HUES6 (cell line): ENCODE measurements around the gene INSYN1.
"Not testable (repeated sequence)": the region's sequence is repeated elsewhere in the genome, so short reads cannot be mapped to it uniquely, and the experiment has no call there.

Experiments used
- H3K27ac ChIP-seq: 2 replicates; pipeline ENCODE4 v1.7.0; 2013; ENCODE audit warnings: low read depth, mild to moderate bottlenecking, low read length, inconsistent platforms
- H3K27me3 ChIP-seq: 2 replicates; pipeline ENCODE4 v1.6.1; 2013; ENCODE audit warnings: low read length; ENCODE audit not compliant: control insufficient read depth, insufficient read depth
- H3K36me3 ChIP-seq: 2 replicates; pipeline ENCODE4 v1.6.1; 2013; ENCODE audit warnings: low read length; ENCODE audit not compliant: control insufficient read depth, insufficient read depth
- H3K4me1 ChIP-seq: 2 replicates; pipeline ENCODE4 v1.6.1; 2013; ENCODE audit warnings: low read length; ENCODE audit not compliant: control insufficient read depth, insufficient read depth
- H3K4me3 ChIP-seq: 2 replicates; pipeline ENCODE4 v1.5.1; 2013; ENCODE audit warnings: low read depth, low read length
- H3K9ac ChIP-seq: one replicate; pipeline ENCODE4 v1.6.1; 2013; ENCODE audit warnings: mild to moderate bottlenecking, low read length
- H3K9me3 ChIP-seq: 2 replicates; pipeline ENCODE4 v1.6.1; 2013; ENCODE audit warnings: low read depth, low read length; ENCODE audit not compliant: control insufficient read depth, insufficient read depth

Gene INSYN1

GRCh38 chr15:73789521-73790240 lies 36.5 kb upstream of the INSYN1 start:
- no peaks in the 10 kb centered on the region for H3K9me3 ChIP-seq
- H3K4me3 ChIP-seq: no peak overlapping the region
- H3K36me3 ChIP-seq: no peaks in the 10 kb centered on the region
- peaks cover 36% of the 10 kb centered on the region for H3K4me1 ChIP-seq
- H3K9ac ChIP-seq: no peak overlapping the region
- H3K27ac ChIP-seq: no peak overlapping the region
- H3K27me3 ChIP-seq: no peaks in the 10 kb centered on the region

DNA sequence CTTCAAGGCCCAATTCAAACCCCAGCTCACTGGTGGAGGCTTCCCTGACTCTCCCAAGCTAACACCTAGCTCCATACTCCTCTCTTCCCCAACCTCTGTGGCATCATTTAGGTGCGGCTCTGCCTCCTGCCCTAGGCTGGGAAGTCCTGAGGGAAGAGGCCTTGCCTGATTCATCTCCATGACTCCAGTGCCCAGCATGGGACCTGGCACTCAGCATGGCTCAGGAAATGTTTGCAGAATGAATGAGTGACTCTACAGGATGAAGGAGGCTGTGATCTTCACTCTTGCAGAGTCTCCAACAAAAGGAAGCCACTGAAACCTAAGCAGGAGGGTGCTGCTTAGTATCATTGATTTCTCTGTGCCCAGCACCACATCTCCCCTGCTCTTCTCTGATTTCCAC lies 34.5 kb upstream of the INSYN1 start:
- Histone ChIP-seq H3K9me3 (no peaks in the 10 kb centered on the region), H3K27me3 (no peaks in the 10 kb centered on the region)

GRCh38 chr15:73786538-73786937 lies 33.4 kb upstream of the INSYN1 start:
- H3K27me3 ChIP-seq: no peaks in the 10 kb centered on the region
- H3K4me1 ChIP-seq: peaks cover 45% of the 10 kb centered on the region
- no peaks in the 10 kb centered on the region for H3K9me3 ChIP-seq
- H3K4me3 ChIP-seq: no peak overlapping the region
- no peak overlapping the region for H3K9ac ChIP-seq
- H3K36me3 ChIP-seq: no peaks in the 10 kb centered on the region
- peak overlapping the region; percentile 70; the same call in 1 of the 2 replicates for H3K27ac ChIP-seq

More for the DNA sequence above, 34.5 kb upstream of the INSYN1 start:
- Histone ChIP-seq H3K36me3 (no peaks in the 10 kb centered on the region), H3K4me3 (no peak overlapping the region), H3K9ac (no peak overlapping the region), H3K4me1 (peaks cover 45% of the 10 kb centered on the region), H3K27ac (no peak overlapping the region)

- H3K9me3 ChIP-seq, H3K36me3 ChIP-seq, H3K27me3 ChIP-seq, H3K9ac ChIP-seq, H3K27ac ChIP-seq, H3K4me3 ChIP-seq: not testable (repeated sequence)
- peaks cover 50% of the 10 kb centered on the region for H3K4me1 ChIP-seq
These were observed 32.3 kb upstream of the INSYN1 start for GRCh38 chr15:73785256-73786014.

DNA sequence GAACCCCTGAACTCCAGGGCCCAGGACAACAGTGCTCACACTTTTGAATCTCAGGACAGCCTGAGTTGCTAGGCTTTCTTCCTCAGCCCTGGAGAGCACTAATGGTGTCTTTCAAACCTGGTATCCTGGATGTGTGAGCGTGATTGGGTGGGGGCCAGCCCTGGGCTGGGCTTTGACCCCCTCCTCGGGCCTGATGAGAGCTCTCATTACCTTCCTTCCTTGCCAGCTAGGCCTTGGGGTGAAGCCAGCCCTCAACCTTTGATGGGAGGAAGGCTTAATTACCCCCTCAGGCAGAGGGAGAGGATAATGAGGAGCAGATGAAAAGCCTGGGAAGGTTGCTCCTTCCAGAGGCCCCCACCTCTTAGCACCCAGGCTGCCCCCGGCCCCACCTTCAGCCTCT lies 31.1 kb upstream of the INSYN1 start:
- H3K9ac ChIP-seq: no peak overlapping the region
- H3K27me3 ChIP-seq: no peaks in the 10 kb centered on the region
- no peaks in the 10 kb centered on the region for H3K9me3 ChIP-seq
- peaks cover 50% of the 10 kb centered on the region for H3K4me1 ChIP-seq
- no peak overlapping the region for H3K4me3 ChIP-seq
- H3K36me3 ChIP-seq: no peaks in the 10 kb centered on the region
- H3K27ac ChIP-seq: no peak overlapping the region

DNA sequence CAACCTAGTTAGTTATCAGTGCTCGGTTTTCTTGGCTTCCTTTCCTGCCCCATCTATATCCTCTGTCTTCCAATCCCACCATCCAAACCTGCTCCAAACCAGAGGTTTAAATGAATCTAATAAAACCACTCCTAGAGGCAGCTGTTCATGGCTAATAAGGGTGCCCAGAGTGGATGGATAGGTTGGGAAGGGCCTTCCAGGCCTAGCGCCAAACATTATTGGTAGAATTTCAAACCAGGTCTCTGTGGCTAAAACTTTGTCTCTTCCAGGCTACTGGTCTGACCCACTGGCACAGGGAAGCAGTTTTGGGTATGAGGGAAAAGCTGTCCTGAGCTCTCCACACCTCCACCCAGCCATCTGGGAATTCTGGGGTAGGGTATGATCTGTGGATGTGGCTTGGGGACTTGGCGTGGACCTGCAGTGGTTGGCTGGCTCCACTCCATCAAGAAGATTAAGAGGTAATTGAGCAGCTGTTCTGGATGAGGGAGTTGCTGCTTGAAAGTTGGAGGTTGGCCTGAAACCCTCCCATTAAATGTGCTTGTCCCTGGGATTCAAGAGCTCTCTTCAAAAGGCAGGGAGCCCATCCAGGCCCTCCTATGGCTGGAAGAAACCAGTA lies 29.3 kb upstream of the INSYN1 start:
- Histone ChIP-seq H3K9ac (no peak overlapping the region), H3K4me1 (peaks cover 40% of the 10 kb centered on the region), H3K27ac (no peak overlapping the region), H3K27me3 (no peaks in the 10 kb centered on the region), H3K9me3 (no peaks in the 10 kb centered on the region), H3K4me3 (no peak overlapping the region), H3K36me3 (no peaks in the 10 kb centered on the region)

DNA sequence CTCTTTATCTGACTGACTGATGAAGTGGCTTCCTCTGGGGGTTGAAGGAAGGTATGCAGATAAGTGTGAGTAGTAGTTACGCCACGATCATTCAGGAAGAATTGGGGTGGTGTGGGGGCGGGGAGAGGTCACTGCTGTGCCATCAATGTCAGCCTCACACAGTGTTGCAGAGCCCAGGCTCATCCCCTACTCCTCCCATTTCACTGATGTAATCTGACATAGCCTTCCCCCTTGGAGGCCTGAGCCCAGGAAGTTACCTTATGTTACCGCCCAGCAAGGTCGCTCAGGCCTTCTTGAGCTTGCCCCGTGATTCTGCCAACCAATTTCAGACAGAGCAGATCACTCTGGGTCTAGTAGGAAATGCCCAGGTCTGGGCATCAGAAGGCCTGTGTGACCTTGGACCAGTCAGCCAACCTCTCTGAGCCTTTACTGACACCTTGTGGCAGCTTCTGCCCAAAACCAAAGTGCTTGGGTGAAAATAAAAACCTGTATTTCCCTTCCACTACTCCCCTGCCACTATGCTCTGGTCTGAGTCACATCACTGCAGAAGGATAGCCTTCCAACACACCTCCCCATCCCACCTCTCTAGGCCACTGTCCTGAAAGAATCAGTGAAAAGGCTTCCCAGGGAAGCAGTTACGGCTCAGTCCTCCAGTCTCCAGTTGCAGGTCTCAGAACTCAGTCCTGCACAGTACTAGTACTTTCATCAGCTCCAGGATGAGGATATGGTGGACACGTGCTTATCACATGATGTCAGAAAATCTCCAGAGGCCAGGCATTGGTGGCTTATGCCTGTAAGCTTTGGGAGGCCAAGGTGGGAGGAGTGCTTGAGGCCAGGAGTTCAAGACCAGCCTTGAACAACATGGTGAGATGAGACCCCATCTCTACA lies 28.1 kb upstream of the INSYN1 start:
- Histone ChIP-seq H3K9ac (no peak overlapping the region), H3K9me3 (no peaks in the 10 kb centered on the region), H3K27ac (no peak overlapping the region), H3K36me3 (no peaks in the 10 kb centered on the region), H3K4me1 (peaks cover 29% of the 10 kb centered on the region), H3K4me3 (no peak overlapping the region), H3K27me3 (no peaks in the 10 kb centered on the region)

DNA sequence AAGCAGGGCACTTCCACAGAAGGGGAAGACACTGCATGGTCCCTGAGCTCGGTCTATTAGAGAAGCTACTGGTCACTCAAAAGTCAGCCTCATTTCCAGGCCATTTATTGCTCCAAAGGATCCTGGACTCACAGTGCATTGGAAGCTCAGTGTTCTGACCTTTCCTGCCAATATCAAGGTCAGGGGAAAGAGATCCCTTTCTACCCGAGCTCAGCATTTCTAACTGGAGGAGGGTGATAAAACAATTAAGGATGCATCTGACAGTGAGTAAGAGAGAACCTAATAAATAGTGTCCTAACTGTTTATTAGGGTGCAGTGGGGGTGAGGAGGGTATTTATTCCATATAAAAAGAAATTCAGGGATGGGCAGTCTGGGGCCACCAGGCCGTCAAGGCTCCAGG lies 26.8 kb upstream of the INSYN1 start:
- Histone ChIP-seq H3K9me3 (no peaks in the 10 kb centered on the region), H3K9ac (no peak overlapping the region), H3K36me3 (no peaks in the 10 kb centered on the region), H3K27ac (no peak overlapping the region), H3K4me1 (peaks cover 18% of the 10 kb centered on the region), H3K27me3 (no peaks in the 10 kb centered on the region), H3K4me3 (no peak overlapping the region)

DNA sequence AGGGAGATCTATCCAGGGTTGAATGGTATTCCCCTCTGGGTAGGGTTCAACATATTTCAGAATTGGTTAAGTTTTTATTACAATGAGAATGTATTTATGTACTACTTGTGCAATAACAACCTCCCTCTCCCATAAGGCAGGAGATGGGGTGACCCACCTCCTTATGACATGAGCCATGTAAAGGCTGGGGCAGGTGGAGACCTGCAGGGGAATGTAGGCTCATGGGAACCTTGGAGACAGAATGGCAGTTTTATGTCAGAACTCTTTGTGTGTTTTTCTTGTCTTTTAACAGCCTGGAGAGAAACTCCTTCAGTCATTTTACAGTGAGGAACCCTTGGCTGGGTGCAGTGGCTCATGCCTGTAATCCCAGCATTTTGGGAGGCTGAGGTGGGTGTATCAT lies 24.6 kb upstream of the INSYN1 start:
- H3K9ac ChIP-seq: no peak overlapping the region
- H3K27me3 ChIP-seq: no peaks in the 10 kb centered on the region
- no peaks in the 10 kb centered on the region for H3K9me3 ChIP-seq
- H3K4me1 ChIP-seq: peaks cover 9% of the 10 kb centered on the region; the same call in 1 of the 2 replicates
- no peak overlapping the region for H3K4me3 ChIP-seq
- no peak overlapping the region for H3K27ac ChIP-seq
- H3K36me3 ChIP-seq: no peaks in the 10 kb centered on the region

DNA sequence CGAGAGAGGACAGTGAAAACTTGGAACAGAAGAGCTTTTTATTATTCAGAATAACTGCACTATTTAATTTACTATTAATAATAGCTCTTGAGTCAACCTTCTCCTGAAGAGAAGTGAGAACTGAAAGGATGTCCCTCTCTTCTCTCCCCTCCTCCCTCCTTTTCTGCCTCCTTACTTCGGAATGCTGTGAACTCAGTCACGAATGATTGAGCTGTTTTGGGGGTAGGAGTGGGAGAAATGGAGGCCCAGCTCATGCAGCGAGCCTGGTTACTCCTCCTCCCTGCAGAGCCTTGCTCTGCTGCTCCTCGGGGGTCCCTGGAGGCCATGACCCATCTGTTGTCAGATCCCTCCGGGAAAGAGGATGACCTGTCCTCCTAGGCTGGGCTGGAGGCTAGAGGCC lies 20.3 kb upstream of the INSYN1 start:
- Histone ChIP-seq H3K4me3 (no peak overlapping the region), H3K27me3 (no peaks in the 10 kb centered on the region), H3K36me3 (no peaks in the 10 kb centered on the region), H3K9ac (no peak overlapping the region), H3K27ac (no peak overlapping the region), H3K4me1 (peaks cover 7% of the 10 kb centered on the region), H3K9me3 (no peaks in the 10 kb centered on the region)
